NT2/D1 (cell line): ENCODE data around the gene RBMS1.

ENCODE experiments used
- DNase-seq: peaks from one replicate; pipeline ENCODE4 v3.0.0-alpha.2; 2011; ENCODE audit warnings: low read depth, low spot score
- H3K27me3 ChIP-seq: 2 replicates; pipeline ENCODE4 v1.6.0; 2011; ENCODE audit warnings: mild to moderate bottlenecking; ENCODE audit not compliant: insufficient read length, insufficient read depth
- H3K36me3 ChIP-seq: 2 replicates; pipeline ENCODE4 v1.6.1; 2011; ENCODE audit warnings: mild to moderate bottlenecking, low read length, mixed read lengths; ENCODE audit not compliant: insufficient read depth, insufficient read length
- H3K4me1 ChIP-seq: 2 replicates; pipeline ENCODE4 v1.5.1; 2011; ENCODE audit not compliant: insufficient read depth, insufficient read length
- H3K4me3 ChIP-seq: 2 replicates; pipeline ENCODE4 v1.5.1; 2011; ENCODE audit warnings: low read depth; ENCODE audit not compliant: insufficient read length
- H3K9ac ChIP-seq: 2 replicates; pipeline ENCODE4 v1.6.0; 2011; ENCODE audit warnings: low read depth; ENCODE audit not compliant: insufficient read length
- H3K9me3 ChIP-seq: 2 replicates; pipeline ENCODE4 v1.5.1; 2011; ENCODE audit warnings: mild to moderate bottlenecking, low read length; ENCODE audit not compliant: insufficient read depth
- SUZ12 ChIP-seq: IDR thresholded peaks from 2 replicates; pipeline ENCODE4 v1.6.1; 2011; ENCODE audit not compliant: insufficient read length, insufficient read depth; ENCODE audit errors: extremely low read depth
- YY1 ChIP-seq: IDR thresholded peaks from 2 replicates; pipeline ENCODE4 v1.6.1; 2011; ENCODE audit not compliant: insufficient read length, insufficient read depth
- ZNF274 ChIP-seq: IDR thresholded peaks from 2 replicates; pipeline ENCODE4 v1.6.1; 2011; ENCODE audit warnings: mild to moderate bottlenecking, low read depth, low read length

The RBMS1 gene

DNA sequence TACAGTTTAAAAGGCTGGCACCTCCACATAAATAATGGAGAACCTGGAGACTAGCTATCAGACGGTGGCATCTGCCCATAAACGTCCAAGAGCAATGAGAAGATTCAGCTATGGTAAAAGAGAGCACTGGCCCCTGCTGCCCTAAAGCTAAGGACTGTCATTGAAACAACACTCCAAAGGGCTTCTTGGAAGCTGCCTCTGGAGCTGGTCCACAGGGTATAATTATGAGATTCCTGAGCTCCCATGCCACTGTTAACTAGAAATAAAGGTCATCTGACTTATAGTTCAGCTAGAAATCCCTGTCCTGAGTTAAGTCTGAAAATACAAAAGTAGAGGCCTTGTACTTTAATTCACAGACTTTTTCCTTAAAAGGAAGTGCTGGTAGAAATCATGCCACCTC lies 39.9 kb upstream of the RBMS1 start:
- no peak overlapping the region for H3K4me3 ChIP-seq
- no peak for TF ChIP-seq ZNF274
- TF ChIP-seq SUZ12: no peak
- no peak for TF ChIP-seq YY1
- no peaks in the 10 kb centered on the region for H3K36me3 ChIP-seq
- DNase-seq: no peak
- no peaks in the 10 kb centered on the region for H3K27me3 ChIP-seq
- no peak overlapping the region for H3K9ac ChIP-seq
- H3K9me3 ChIP-seq: no peaks in the 10 kb centered on the region
- H3K4me1 ChIP-seq: no peaks in the 10 kb centered on the region

DNA sequence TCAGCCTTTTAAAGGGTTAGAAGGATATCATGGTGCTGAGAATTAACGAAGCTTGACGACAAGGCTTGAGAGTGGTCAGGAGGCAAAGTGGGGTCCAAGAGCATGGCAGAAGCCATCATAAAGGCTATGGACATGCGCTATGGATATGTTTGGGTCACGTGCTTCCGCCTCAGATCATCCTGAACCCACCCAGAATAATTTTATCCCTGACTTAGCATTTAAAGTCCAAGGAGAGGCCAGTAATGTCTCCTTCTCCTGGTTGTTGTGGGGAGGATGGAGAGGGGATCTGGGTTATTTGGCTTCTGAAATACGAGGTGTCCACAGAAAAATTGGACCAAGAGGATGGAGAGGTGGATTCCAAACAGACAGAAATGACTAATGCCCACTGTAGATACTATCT lies 38.8 kb upstream of the RBMS1 start:
- DNase-seq: no peak
- Histone ChIP-seq H3K4me1 (no peaks in the 10 kb centered on the region), H3K9me3 (no peaks in the 10 kb centered on the region), H3K9ac (no peak overlapping the region), H3K27me3 (no peaks in the 10 kb centered on the region), H3K36me3 (no peaks in the 10 kb centered on the region), H3K4me3 (no peak overlapping the region)
- TF ChIP-seq SUZ12 (no peak), YY1 (no peak), ZNF274 (no peak)

DNA sequence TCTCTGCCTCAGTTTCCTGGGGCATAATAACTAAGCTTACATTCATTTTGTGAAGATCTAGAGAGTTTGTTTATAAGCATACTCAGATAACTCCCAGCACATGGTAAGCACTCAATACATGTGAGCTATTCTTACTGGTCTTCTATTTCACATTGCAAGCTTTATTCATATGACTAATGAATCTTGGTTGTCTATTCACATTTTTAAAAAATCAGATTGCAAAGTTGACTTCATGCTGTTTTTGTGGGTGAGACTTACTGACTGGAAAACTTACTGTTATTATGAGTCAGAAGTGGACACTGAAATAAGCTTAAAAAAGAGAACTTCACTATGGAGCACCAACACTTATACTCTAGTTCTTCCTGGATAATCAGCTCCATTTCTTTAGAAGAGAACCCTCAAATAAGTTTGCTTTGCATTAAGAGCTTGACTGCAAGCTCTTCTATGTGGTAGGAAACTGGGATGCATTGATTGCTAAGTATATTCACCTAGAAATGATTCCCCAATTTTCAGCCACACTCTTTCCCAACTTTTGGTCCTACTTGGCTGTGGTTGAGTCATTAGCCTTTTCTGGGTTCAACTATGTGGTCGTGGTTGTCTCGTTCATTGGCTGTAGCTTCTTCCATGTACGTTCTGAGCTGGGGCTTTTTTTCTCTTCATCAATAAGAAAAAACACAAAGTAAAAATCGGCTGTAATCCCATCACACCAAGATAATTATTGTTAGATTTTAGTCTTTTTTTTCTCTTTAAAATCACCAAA lies 29.5 kb upstream of the RBMS1 start:
- Histone ChIP-seq H3K4me3 (no peak overlapping the region), H3K27me3 (no peaks in the 10 kb centered on the region), H3K4me1 (no peaks in the 10 kb centered on the region), H3K9me3 (no peaks in the 10 kb centered on the region), H3K36me3 (no peaks in the 10 kb centered on the region), H3K9ac (no peak overlapping the region)
- no peak for DNase-seq
- TF ChIP-seq SUZ12 (no peak), ZNF274 (no peak), YY1 (no peak)

DNA sequence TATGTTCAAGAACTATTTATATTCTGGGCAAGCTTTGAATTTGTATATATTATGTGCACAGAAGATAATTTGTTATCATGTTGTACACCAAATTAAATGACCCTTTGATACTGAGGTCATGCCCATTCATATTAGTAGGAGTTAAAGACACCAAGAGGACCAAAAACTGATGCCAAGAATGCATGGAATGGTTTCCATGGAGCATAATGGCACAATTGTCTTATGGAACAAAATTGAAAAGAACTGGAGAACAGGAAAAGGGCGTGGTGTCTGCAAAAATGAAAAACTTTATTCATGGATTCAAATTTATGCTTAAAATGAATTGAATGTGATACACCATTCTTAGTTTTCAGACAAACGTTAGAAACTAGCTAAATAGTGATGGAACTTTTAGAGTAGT lies 24.1 kb upstream of the RBMS1 start:
- H3K36me3 ChIP-seq: no peaks in the 10 kb centered on the region
- H3K27me3 ChIP-seq: no peaks in the 10 kb centered on the region
- H3K9ac ChIP-seq: no peak overlapping the region
- TF ChIP-seq YY1 (no peak), ZNF274 (no peak), SUZ12 (no peak)
- H3K9me3 ChIP-seq: no peaks in the 10 kb centered on the region
- no peak for DNase-seq
- H3K4me3 ChIP-seq: no peak overlapping the region
- peaks cover 2% of the 10 kb centered on the region for H3K4me1 ChIP-seq

DNA sequence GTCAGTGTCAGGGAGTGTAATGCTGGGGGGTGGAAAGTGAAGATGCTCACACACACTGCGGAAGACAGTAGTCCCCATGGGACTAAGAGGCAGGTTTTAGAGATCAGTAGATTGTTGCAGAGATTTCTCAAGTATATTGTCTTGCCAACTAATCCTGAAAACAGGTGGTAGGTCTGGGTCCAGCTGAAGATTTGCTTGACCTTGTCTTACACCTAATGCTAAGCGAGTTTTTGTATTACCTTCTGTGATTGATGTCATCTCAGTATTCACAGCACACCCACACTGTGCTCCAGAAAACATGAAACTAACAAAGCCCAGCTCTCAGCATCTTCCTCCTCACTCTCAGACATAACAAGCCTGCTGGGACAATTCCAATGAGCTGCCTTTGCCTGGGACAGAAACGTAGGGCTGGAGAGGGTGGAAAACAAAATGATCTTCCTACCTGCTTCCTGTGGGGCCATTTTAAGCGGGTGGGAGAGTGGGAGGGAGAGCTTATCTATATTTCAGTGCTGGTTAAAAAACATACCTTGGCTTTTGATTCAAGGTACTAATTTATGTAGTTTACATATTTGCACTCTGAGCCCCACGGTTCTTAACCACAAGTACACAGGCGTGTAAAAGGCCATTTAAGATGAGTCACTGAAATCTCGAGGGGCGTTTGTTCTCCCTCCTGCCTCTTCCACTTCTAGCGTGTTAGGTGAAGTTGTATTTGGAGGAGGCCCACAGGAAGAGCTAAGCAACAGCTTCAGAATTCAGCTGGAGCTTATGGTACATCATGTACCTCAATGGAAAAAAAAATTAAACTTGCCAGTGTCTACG lies 23.1 kb upstream of the RBMS1 start:
- DNase-seq: no peak
- TF ChIP-seq SUZ12: no peak
- TF ChIP-seq YY1: no peak
- no peak for TF ChIP-seq ZNF274
- no peaks in the 10 kb centered on the region for H3K36me3 ChIP-seq

DNA sequence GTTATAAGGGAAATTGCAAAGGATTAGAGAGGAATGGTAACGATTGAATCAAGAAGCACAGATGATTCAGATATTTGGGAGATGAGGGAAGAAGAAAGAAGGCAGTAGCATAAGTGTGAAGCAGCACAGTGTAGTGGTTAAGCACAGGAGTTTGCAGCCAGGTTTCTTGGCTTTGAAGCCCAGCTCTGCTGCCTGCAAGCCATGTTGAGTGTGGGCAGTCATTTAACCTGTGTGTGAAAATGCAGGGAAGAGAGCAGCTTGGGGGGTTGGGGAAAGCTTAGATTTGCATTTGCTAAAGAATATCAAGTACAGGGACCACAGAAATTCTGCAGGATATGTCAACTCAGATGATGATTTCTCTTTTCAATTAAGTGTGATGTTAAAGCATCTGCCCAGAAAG lies 21.5 kb upstream of the RBMS1 start:
- no peaks in the 10 kb centered on the region for H3K27me3 ChIP-seq

More for the DNA sequence above, 23.1 kb upstream of the RBMS1 start:
- Histone ChIP-seq H3K4me1 (peaks cover 2% of the 10 kb centered on the region), H3K9me3 (no peaks in the 10 kb centered on the region), H3K4me3 (no peak overlapping the region), H3K9ac (no peak overlapping the region), H3K27me3 (no peaks in the 10 kb centered on the region)

DNA sequence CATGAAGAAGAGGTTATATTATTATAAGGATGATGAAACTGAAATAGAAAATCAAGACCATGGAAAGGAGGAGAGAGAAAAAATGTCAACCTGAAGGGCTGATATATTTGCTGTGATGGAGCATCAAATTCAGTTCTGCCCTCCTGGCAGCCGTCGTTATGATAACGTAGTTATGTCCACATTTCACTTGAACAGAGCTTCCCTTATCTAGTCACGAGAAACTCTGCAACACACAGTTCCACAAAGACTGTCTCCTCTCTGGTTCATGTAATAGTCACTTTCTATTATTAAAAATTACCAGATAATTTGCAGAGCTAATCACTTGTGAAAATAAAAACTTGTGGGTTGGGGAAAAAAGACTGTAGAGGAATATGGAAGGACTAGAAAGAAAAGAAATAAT lies 19.5 kb upstream of the RBMS1 start:
- no peak for TF ChIP-seq ZNF274
- no peak for TF ChIP-seq YY1
- TF ChIP-seq SUZ12: no peak
- H3K27me3 ChIP-seq: no peaks in the 10 kb centered on the region
- no peak overlapping the region for H3K4me3 ChIP-seq
- H3K36me3 ChIP-seq: no peaks in the 10 kb centered on the region
- no peak overlapping the region for H3K9ac ChIP-seq
- DNase-seq: no peak
- H3K4me1 ChIP-seq: peaks cover 2% of the 10 kb centered on the region
- H3K9me3 ChIP-seq: no peaks in the 10 kb centered on the region

More for the DNA sequence above, 21.5 kb upstream of the RBMS1 start:
- Histone ChIP-seq H3K4me1 (peaks cover 2% of the 10 kb centered on the region), H3K9me3 (no peaks in the 10 kb centered on the region), H3K4me3 (no peak overlapping the region), H3K36me3 (no peaks in the 10 kb centered on the region), H3K9ac (no peak overlapping the region)
- TF ChIP-seq YY1 (no peak), SUZ12 (no peak), ZNF274 (no peak)
- DNase-seq: no peak
